ENCODE results near the gene SPPL2B.

SPPL2B gene

GRCh38 chr19:2356036-2356646, 27.7 kb downstream of the SPPL2B start:
- no peak for DNase-seq

- DNase-seq: no peak
Measured at GRCh38 chr19:2357279-2358206, 29.1 kb downstream of the SPPL2B start.

- no peak for DNase-seq
Measured at GRCh38 chr19:2358548-2359173, 30.2 kb downstream of the SPPL2B start.

GRCh38 chr19:2359992-2360685, 31.7 kb downstream of the SPPL2B start, which contains the start of gene TMPRSS9:
TSS of gene TMPRSS9 (plus strand) at chr19:2360265. CDS start at chr19:2389786, 29,521 bp downstream.
- no peak for DNase-seq

- no peak for DNase-seq
Measured at GRCh38 chr19:2360833-2361232, 32.3 kb downstream of the SPPL2B start.

- DNase-seq: no peak
Measured at GRCh38 chr19:2361246-2362045, 33.0 kb downstream of the SPPL2B start.

GRCh38 chr19:2362046-2362969, 33.8 kb downstream of the SPPL2B start:
- no peak for DNase-seq

- DNase-seq: no peak
Measured at GRCh38 chr19:2362970-2363300, 34.5 kb downstream of the SPPL2B start.

- DNase-seq: no peak
Measured at GRCh38 chr19:2363419-2363818, 34.9 kb downstream of the SPPL2B start.

- DNase-seq: no peak
Measured at GRCh38 chr19:2365201-2365970, 36.9 kb downstream of the SPPL2B start.

- no peak for DNase-seq
Measured at GRCh38 chr19:2371656-2372055, 43.2 kb downstream of the SPPL2B start.

- no peak for DNase-seq
Measured at GRCh38 chr19:2372076-2372612, 43.7 kb downstream of the SPPL2B start.

GRCh38 chr19:2374808-2375207, 46.3 kb downstream of the SPPL2B start:
- DNase-seq: no peak

- no peak for DNase-seq
Measured at GRCh38 chr19:2375353-2376121, 47.1 kb downstream of the SPPL2B start.

GRCh38 chr19:2376784-2377519, 48.5 kb downstream of the SPPL2B start:
- no peak for DNase-seq

- no peak for DNase-seq
Measured at GRCh38 chr19:2380567-2380966, 52.1 kb downstream of the SPPL2B start.

GRCh38 chr19:2381148-2381820, 52.8 kb downstream of the SPPL2B start:
- DNase-seq: no peak

Data from NCI-H1092 treated with DMSO at 0.1 percent for 48 hours (cell line).